ENCODE data around the gene DAAM2.

- no peak for TF ChIP-seq CTCF (conservative IDR thresholded peaks at IDR 0.05; ENCODE audit: low read length)
- no peak for TF ChIP-seq EZH2phosphoT487 (IDR thresholded peaks at IDR 0.05; ENCODE audit: borderline replicate concordance, low read depth, low read length)
Observed at GRCh38 chr6:39884696-39885095, 92.5 kb downstream of the DAAM2 start.

Measured in OCI-LY7 (cell line).